DND-41 (cell line): ENCODE results near the gene NFXL1.

Source experiments
- ATAC-seq: fragments of 200-7000 bp; cut with Tn5 transposase; 3 replicates; pipeline ENCODE4 v1.9.1; 2021; ENCODE audit warnings: low read depth; ENCODE audit not compliant: insufficient read depth
- DNase-seq: peaks from one replicate; pipeline ENCODE4 v3.0.0-alpha.2; 2020
- H2AFZ ChIP-seq: 2 replicates; pipeline ENCODE4 v1.6.0; 2012; ENCODE audit warnings: low read depth, low read length
- H3K27ac ChIP-seq: 2 replicates; pipeline ENCODE4 v1.5.1; 2012; ENCODE audit warnings: low read length, inconsistent platforms
- H3K27me3 ChIP-seq: fragments of 200-600 bp; sonication (generic); 2 replicates; pipeline ENCODE4 v1.6.0; 2012; ENCODE audit warnings: low read length, mild to moderate bottlenecking, inconsistent platforms; ENCODE audit not compliant: insufficient read depth, poor library complexity
- H3K36me3 ChIP-seq: 2 replicates; pipeline ENCODE4 v1.5.1; 2012; ENCODE audit warnings: low read length, inconsistent platforms; ENCODE audit not compliant: insufficient read depth
- H3K4me1 ChIP-seq: 2 replicates; pipeline ENCODE4 v1.5.1; 2012; ENCODE audit warnings: mild to moderate bottlenecking, low read length; ENCODE audit not compliant: insufficient read depth
- H3K4me2 ChIP-seq: 2 replicates; pipeline ENCODE4 v1.6.0; 2012; ENCODE audit warnings: mild to moderate bottlenecking, moderate library complexity, low read length, inconsistent platforms; ENCODE audit not compliant: insufficient read depth
- H3K4me3 ChIP-seq, 2 experiments: fragments of 200-600 bp in 1 of 2; shearing (Covaris generic) in 1 of 2; 2 replicates each; pipeline ENCODE4 v1.5.1; 2012 to 2016; ENCODE audit warnings: inconsistent platforms in 2 of 2, low read length in 2 of 2, mild to moderate bottlenecking in 2 of 2, low read depth in 1 of 2, moderate library complexity in 1 of 2
- H3K79me2 ChIP-seq: 2 replicates; pipeline ENCODE4 v1.6.0; 2012; ENCODE audit warnings: low read length, inconsistent platforms; ENCODE audit not compliant: insufficient read depth
- H3K9ac ChIP-seq: 2 replicates; pipeline ENCODE4 v1.6.0; 2012; ENCODE audit warnings: low read depth, mild to moderate bottlenecking, inconsistent platforms, low read length, moderate library complexity
- H3K9me3 ChIP-seq: 2 replicates; pipeline ENCODE4 v1.5.1; 2012; ENCODE audit warnings: low read length, moderate library complexity, mild to moderate bottlenecking, inconsistent platforms; ENCODE audit not compliant: insufficient read depth, severe bottlenecking
- H4K20me1 ChIP-seq: 2 replicates; pipeline ENCODE4 v1.6.0; 2012; ENCODE audit warnings: low read length; ENCODE audit not compliant: insufficient read depth
- EZH2 ChIP-seq: IDR thresholded peaks from 3 replicates; pipeline ENCODE4 v1.6.1; 2012; ENCODE audit warnings: borderline replicate concordance, low read depth, mild to moderate bottlenecking, moderate library complexity, low read length, inconsistent platforms; ENCODE audit not compliant: severe bottlenecking
- TF ChIP-seq, protein P1 (sequence below): IDR thresholded peaks from 2 replicates; pipeline ENCODE4 v1.5.1; 2012; ENCODE audit warnings: borderline replicate concordance, low read length, moderate library complexity, mild to moderate bottlenecking; ENCODE audit not compliant: poor library complexity, severe bottlenecking; ENCODE audit errors: extremely low read depth

NFXL1 gene

DNA sequence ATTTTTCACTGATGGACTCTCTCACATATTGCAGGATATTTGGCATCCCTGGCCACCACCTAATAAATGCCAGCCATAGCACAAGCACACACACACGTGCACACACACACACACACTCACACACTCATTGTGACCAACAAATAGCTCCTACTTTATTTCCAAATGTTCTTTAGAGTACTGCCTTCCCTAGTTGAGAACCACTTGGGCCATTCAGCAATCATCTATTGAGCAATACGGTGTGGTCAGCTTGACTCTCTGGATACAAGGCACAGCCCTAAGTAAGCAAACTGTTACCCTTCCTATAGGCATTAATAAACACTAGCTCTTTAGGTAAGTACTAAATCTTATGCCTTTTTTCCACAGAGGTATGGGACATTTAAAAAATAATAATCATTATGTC lies 97.6 kb downstream of the NFXL1 start:
- H3K27me3 ChIP-seq: peaks cover 2% of the 10 kb centered on the region
- no peak overlapping the region for H3K27ac ChIP-seq
- H3K4me1 ChIP-seq: no peaks in the 10 kb centered on the region
- no peaks in the 10 kb centered on the region for H3K9me3 ChIP-seq
- no peak overlapping the region for H3K4me3 ChIP-seq
- no peaks in the 10 kb centered on the region for H3K79me2 ChIP-seq
- H2AFZ ChIP-seq: no peak overlapping the region
- no peak for DNase-seq
- no peaks in the 10 kb centered on the region for H3K36me3 ChIP-seq
- no peak overlapping the region for H3K9ac ChIP-seq
- H4K20me1 ChIP-seq: no peaks in the 10 kb centered on the region
- H3K4me2 ChIP-seq: no peak overlapping the region
- TF ChIP-seq, protein P1, sequence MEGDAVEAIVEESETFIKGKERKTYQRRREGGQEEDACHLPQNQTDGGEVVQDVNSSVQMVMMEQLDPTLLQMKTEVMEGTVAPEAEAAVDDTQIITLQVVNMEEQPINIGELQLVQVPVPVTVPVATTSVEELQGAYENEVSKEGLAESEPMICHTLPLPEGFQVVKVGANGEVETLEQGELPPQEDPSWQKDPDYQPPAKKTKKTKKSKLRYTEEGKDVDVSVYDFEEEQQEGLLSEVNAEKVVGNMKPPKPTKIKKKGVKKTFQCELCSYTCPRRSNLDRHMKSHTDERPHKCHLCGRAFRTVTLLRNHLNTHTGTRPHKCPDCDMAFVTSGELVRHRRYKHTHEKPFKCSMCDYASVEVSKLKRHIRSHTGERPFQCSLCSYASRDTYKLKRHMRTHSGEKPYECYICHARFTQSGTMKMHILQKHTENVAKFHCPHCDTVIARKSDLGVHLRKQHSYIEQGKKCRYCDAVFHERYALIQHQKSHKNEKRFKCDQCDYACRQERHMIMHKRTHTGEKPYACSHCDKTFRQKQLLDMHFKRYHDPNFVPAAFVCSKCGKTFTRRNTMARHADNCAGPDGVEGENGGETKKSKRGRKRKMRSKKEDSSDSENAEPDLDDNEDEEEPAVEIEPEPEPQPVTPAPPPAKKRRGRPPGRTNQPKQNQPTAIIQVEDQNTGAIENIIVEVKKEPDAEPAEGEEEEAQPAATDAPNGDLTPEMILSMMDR: no peak
- no peak for TF ChIP-seq EZH2
- ATAC-seq: no peak

DNA sequence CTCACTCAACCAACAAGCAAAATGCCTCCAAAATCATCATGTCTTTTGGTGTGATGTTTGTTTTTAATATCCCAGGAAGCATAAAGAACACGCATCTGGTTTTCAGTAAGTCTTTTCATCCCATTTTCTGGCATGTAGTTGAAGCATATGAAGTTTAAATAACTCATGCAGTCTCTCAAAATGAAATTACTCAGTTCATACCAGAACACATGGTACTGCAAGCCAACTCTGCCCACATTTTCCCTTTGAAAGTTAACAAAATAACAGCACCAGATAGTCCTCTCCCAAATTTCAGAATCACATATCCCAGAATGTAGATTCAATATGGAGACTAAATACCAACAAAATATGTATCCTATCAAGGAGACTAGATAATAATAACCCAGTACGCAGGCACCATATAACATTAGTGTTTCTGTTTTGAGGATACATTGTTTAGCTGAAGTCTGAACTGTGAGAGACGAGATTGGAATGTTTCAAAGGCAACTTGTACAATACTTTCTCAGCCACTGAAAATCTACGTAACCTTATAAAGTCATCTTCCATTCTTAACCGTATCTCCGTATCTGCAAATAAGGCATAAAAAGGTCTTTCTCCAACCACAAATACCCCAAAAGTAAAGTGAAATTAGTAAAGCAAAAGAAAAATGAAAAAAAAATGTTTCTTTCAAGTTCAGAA lies 99.6 kb downstream of the NFXL1 start:
- Histone ChIP-seq H3K36me3 (no peaks in the 10 kb centered on the region), H3K79me2 (no peaks in the 10 kb centered on the region), H3K27ac (no peak overlapping the region), H3K27me3 (peaks cover 2% of the 10 kb centered on the region), H3K9me3 (no peaks in the 10 kb centered on the region), H3K4me1 (no peaks in the 10 kb centered on the region), H3K4me2 (no peak overlapping the region), H2AFZ (no peak overlapping the region), H4K20me1 (no peaks in the 10 kb centered on the region), H3K9ac (no peak overlapping the region), H3K4me3 (no peak overlapping the region)
- TF ChIP-seq, protein P1: no peak
- TF ChIP-seq EZH2: no peak
- ATAC-seq (no peak), DNase-seq (no peak)

DNA sequence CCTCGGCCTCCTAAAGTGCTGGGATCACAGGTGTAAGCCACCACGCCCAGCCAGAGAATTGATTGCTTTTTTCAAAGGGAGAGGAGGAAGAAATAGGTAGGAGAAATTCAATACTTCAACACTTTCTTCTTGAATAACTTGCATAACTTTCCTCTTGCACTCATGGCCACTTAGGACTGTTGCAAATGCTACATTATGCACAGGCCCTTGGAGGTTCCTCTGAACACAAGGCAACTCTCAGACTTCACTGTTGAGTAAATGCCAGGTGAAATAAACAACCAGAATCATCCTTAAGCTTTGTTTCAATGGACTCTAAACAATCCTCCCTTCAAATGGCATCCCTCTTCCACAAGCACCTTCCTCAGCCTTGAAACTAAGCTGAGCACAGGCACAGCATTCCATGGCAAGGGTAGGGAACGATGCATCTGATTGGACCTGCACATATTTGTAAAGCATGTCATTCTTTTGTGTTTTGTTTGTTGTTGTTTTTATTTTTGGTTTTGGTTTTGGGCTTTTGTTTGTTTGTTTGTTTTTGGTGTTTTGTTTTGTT lies 104.7 kb downstream of the NFXL1 start:
- no peak for DNase-seq

More for the DNA sequence above, 104.7 kb downstream of the NFXL1 start:
- H3K27ac ChIP-seq: no peak overlapping the region
- H3K9ac ChIP-seq: no peak overlapping the region
- H2AFZ ChIP-seq: no peak overlapping the region
- no peaks in the 10 kb centered on the region for H3K4me1 ChIP-seq
- no peak overlapping the region for H3K4me3 ChIP-seq
- H3K4me2 ChIP-seq: no peak overlapping the region
- no peak for ATAC-seq
- no peaks in the 10 kb centered on the region for H3K79me2 ChIP-seq
- H3K36me3 ChIP-seq: no peaks in the 10 kb centered on the region
- no peaks in the 10 kb centered on the region for H4K20me1 ChIP-seq
- no peaks in the 10 kb centered on the region for H3K27me3 ChIP-seq
- no peaks in the 10 kb centered on the region for H3K9me3 ChIP-seq
- no peak for TF ChIP-seq EZH2
- TF ChIP-seq, protein P1: no peak
